Measurements from ENCODE around the gene MTMR3.

DNA sequence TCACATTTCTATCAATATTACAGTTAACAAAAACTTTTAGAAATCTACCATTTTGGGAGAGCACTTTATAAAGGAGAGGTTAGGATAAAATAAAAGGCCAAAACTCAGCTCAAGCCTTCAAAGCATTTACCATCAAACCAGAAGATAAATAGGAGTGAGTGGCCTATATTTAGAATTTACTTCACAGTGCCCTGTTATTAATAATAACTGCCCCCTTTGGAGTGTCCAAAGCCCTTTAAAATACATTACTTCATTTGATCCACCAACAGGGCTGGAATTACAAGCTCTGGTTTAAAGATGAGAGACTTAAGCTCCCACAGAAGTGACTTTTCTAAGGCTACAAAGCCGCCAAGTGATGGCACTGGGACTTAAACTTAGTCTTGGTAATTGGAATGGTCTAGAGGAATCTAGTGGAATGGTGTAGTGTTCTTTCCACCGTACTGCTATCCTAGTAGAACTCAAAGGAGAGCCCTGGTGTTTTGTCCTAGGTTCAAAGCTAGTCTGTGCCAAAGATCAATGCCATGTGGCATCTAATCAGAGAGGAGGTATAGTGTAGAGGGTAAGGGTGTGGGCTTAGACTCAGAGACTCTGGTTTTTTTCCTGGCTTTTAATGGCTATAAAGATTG lies 21.2 kb upstream of the MTMR3 start:
- TF ChIP-seq, protein P1, sequence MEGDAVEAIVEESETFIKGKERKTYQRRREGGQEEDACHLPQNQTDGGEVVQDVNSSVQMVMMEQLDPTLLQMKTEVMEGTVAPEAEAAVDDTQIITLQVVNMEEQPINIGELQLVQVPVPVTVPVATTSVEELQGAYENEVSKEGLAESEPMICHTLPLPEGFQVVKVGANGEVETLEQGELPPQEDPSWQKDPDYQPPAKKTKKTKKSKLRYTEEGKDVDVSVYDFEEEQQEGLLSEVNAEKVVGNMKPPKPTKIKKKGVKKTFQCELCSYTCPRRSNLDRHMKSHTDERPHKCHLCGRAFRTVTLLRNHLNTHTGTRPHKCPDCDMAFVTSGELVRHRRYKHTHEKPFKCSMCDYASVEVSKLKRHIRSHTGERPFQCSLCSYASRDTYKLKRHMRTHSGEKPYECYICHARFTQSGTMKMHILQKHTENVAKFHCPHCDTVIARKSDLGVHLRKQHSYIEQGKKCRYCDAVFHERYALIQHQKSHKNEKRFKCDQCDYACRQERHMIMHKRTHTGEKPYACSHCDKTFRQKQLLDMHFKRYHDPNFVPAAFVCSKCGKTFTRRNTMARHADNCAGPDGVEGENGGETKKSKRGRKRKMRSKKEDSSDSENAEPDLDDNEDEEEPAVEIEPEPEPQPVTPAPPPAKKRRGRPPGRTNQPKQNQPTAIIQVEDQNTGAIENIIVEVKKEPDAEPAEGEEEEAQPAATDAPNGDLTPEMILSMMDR (IDR thresholded peaks at IDR 0.05 in 4 of 5, conservative IDR thresholded peaks at IDR 0.05 in 1 of 5) = no peak
- TF ChIP-seq POLR2A (IDR thresholded peaks at IDR 0.05) = no peak

Measured in gastrocnemius medialis (tissue), 4 donors.